RKO (cell line): ENCODE results near the gene IL15RA.
"Not testable (repeated sequence)": the region's sequence is repeated elsewhere in the genome, so short reads cannot be mapped to it uniquely, and the experiment has no call there.

Experiments used
- DNase-seq: peaks from one replicate; pipeline ENCODE4 v3.0.0-alpha.2; 2016; ENCODE audit warnings: low spot score

The IL15RA gene

GRCh38 chr10:5951167-5951711, 26.1 kb downstream of the IL15RA start:
- DNase-seq = peak; percentile 28

DNA sequence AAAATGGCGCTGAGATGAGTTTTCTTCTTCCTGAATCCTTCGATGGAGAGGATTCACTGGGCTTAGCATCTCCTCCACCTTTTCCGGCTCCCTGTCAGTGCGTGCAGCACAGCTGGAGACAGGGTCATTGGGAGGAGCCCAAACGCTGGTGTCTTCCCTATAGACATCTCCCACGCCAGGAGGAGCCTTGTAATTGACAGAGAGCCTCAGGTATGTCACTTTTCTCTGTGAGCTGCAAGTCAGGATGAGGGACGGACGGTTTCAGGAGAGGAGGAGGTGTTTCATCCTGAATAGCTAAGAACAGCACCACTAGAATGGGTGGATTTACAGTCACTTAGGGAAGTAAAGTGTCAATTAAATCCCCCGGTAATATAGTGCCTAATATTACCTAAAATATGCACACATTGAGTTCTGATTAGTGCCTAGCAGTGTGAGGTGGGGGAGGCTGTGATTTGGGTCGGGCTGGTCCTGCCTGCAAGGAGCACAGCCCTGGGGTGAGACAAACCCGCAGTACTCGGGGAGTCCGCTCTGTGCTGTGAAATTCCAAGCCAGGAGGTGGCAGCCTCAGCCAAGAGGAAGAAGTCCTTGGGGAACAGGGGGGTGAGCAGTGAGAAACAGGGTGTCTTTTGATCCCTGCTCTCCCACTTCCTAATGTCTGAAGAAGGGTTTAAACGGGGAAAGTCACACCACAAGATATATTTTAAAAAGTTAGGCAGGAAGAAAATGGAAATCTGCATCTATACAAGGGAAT, 28.2 kb downstream of the IL15RA start:
- peak; percentile 77 for DNase-seq

DNA sequence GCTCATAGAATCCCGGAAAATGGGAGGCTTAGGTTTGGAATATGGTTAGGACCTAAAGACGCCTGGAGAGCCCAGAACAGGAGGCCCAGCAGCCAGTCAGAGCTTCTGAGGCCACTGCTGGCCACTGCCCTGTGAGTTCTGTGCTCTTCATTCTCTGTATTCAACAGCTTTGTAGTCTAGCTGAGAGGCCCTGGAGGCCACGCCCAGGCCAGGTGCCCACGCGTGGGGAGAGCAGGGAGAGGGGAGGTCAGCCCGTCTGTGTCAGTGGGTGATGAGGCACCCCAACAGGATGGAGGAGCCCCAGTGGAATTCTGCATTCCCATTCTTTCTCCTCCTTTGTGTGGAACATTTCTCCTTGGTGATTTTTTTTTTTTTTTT, 29.1 kb downstream of the IL15RA start:
- no peak for DNase-seq

GRCh38 chr10:5947471-5948207, 29.7 kb downstream of the IL15RA start:
- DNase-seq = no peak

DNA sequence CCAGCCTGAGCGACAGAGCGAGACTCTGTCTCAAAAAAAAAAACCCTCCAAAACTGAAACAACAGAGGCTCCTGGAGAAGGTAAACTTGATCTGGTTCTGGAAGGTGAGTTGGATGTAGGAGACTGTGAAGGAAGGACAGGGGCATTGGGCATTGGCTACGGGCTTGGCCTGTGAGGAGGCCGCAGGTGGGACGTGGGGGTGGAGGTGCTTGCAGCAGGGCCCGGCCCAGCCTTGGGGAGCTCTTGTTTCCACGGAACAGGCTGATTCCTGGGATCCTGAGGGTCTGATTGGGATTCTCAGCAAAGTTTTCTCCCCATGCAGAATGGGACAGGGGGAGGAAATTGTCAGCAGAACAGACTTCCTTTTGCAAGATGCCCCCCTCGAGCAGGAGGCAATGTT, 30.6 kb downstream of the IL15RA start:
- DNase-seq = no peak

- DNase-seq = not testable (repeated sequence)
These were observed 30.9 kb downstream of the IL15RA start for GRCh38 chr10:5946419-5946775.

- DNase-seq = no peak
These were observed 31.6 kb downstream of the IL15RA start for GRCh38 chr10:5945561-5946418.

DNA sequence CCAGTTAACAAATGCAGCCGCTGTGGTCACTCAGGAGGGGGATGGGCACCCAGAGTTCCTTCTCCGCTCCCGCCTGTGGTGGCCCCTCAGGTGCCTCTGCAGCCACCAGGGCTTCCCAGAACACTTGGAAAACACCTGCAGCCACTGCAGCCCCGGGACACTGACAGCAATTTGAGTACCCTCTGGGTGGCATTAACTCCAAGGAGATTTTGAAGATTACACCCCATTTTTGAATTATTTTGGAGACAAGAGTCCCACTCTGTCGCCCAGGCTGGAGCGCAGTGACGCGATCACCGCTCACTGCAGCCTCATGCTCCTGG, 32.2 kb downstream of the IL15RA start:
- DNase-seq = no peak

DNA sequence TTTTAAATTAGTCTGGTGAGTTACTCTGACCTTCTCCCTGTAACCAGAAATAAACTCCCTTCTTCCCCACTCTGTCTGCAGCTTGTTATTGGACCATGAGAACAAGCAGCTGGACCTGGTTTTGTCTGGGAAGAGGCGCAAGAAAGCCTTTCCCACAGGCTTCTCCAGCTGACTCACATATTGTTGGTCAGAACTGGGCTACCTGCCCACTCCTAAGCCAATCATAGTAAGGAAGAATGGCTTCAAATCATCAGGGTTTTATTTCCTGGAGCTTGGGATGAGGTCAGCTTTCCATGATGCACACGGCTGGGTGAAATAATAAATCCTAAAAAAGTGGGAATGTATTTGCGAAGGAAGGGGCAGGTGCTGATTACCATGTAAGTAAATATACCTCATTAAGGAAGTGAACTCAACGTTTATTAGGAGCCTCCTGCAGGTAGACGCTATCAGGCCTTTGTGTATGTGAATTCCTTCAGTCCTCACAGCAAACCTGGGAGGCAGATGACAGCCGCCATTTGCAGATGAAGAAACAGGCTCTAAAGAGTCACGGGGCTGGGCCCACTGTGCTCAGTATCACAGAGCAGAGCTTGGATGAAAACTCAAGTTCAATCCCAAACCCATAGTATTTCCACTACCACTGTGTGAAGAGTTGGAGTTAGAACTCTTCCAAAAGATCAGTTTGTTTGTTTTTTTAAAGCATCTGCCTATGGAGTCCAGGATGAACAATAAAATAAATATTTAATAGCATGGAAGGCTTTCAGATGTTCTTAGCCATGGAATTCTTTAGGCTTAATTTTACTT, 32.8 kb downstream of the IL15RA start:
- DNase-seq = peak; percentile 93

DNA sequence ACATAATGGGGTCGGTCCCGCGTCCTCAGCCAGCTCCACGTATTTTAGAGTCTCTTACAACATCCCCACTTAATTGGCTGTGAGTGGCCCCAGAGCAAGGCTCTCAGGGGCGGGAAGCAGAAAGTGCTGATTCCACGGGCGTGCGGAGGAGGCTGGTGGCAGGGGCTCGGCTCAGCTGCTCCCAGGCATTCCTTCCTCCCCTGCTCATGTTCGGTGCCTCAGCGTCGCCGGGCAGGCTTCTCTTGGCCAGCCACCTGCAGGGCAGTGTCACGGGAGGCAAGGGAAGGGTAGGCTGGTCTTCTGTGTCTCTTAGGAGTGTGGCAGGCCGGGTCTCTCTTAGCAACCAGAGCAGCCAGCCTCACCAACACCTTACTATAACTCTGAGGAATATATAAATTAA, 33.8 kb downstream of the IL15RA start:
- DNase-seq = no peak

- no peak for DNase-seq
These were observed 34.9 kb downstream of the IL15RA start for GRCh38 chr10:5942474-5942873.

GRCh38 chr10:5942001-5942400, 35.3 kb downstream of the IL15RA start:
- no peak for DNase-seq

- DNase-seq = no peak
These were observed 35.8 kb downstream of the IL15RA start for GRCh38 chr10:5941579-5941978.

- no peak for DNase-seq
These were observed 36.5 kb downstream of the IL15RA start for GRCh38 chr10:5940807-5941218.

GRCh38 chr10:5938291-5938690, 39.1 kb downstream of the IL15RA start:
- no peak for DNase-seq

DNA sequence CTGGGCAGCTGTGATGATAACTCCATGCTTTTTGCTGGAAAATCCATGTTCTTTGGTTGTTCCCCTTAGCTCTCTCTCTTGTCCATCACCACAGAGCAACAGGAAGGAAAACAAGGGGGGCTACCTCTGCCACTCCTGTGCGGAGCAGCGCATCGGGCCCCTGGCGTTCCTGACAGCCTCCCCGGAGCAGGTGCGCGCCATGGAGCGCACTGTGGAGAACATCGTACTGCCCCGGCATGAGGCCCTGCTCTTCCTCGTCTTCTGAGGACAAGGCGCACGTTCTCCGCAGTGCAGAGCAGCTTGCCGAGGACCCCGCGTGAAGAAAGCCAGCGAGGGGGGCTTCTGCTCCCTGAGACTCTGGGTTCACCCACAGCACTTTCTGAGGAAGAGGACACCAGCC, 40.3 kb downstream of the IL15RA start:
- no peak for DNase-seq

DNA sequence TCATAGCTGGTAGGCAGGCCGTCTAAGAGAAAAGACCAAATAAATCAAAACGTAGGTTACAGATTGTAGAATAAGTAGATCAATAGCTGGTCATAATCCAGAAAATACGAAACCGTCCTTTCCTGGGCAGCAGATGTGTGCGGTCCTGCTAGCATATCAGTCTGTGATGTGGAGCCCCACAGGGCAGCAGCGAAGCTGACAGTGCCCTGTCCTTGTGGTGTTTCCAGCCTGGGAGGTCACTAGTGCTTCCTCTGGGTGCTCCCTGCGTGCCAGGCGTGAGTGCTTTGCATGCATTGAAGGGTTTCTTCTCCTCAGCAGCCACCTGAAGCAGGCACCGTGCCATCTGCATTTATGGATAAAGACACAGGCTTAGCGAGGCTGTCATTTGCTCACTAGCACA, 41.7 kb downstream of the IL15RA start:
- no peak for DNase-seq

DNA sequence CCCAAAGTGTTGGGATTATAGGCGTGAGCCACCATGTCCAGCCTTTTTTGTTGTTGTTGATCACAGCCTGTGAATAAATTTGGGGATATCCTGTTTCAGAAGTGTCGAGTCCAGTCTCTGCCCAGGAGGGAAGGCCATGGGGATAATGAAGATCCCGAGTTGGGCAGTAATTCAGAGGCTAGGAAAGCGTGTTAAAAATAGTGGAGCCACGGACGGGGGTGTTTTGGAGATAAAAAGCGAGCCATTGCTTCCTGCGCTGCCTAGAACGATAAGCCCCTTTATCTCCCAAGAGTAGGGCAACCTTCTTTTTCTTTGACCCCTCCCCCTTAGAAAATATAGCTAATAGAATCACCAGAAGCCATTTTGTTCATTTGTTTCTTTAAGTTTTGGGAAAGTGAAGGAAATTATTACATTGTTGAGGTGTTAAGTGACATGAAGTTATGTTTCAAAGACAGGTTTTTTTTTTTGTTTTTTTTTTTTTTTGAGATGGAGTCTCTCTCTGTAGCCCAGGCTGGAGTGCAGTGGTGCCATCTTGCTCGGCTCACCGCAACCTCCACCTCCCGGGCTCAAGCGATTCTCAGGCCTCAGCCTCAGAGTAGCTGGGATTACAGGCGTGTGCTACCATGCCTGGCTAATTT, 43.3 kb downstream of the IL15RA start:
- DNase-seq = no peak

- no peak for DNase-seq
These were observed 45.0 kb downstream of the IL15RA start for GRCh38 chr10:5932345-5932744.

- no peak for DNase-seq
These were observed 47.1 kb downstream of the IL15RA start for GRCh38 chr10:5930272-5930671.

DNA sequence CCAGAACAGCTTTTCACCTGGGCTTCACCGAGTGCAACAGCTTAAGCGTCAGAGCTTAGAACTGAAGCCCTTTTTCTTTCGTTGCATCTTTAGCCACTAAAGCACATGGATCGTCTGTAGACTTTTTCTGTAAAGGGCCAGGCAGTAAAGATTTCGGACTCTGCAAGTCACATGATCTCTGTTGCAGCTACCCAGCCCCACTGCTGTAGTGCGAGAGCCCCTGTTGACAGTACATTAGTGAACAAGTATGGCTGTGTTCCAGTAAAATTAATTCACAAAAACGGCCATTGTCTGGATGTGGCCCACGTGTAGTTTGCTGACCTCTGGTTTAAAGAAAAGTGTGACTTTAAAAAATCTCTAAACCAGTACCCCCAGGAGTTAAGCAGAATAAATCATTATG, 47.9 kb downstream of the IL15RA start:
- no peak for DNase-seq
